Measurements from ENCODE around the gene AAK1.
"Not testable (repeated sequence)": the region's sequence is repeated elsewhere in the genome, so short reads cannot be mapped to it uniquely, and the experiment has no call there.

DNA sequence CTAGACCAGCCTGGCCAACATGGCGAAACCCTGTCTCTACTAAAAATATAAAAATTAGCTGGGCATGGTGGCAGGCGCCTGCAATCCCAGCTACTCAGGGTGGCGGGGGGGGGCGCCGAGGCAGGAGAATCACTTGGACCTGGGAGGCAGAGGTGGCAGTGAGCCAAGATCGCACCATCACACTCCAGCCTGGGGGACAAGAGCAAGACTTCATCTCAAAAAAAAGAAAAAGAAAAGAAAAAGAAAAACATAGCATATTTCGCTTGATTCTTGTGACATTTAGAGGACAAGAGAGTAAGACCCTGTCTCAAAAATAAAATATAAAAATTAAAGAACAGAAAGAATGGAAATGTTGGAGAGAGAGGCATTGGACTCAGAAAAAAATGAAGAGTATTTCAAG, 224.4 kb downstream of the AAK1 start:
- TF ChIP-seq, protein P1, sequence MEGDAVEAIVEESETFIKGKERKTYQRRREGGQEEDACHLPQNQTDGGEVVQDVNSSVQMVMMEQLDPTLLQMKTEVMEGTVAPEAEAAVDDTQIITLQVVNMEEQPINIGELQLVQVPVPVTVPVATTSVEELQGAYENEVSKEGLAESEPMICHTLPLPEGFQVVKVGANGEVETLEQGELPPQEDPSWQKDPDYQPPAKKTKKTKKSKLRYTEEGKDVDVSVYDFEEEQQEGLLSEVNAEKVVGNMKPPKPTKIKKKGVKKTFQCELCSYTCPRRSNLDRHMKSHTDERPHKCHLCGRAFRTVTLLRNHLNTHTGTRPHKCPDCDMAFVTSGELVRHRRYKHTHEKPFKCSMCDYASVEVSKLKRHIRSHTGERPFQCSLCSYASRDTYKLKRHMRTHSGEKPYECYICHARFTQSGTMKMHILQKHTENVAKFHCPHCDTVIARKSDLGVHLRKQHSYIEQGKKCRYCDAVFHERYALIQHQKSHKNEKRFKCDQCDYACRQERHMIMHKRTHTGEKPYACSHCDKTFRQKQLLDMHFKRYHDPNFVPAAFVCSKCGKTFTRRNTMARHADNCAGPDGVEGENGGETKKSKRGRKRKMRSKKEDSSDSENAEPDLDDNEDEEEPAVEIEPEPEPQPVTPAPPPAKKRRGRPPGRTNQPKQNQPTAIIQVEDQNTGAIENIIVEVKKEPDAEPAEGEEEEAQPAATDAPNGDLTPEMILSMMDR (optimal IDR thresholded peaks at IDR 0.05 in 1 of 3, IDR thresholded peaks at IDR 0.05 in 1 of 3, conservative IDR thresholded peaks at IDR 0.05 in 1 of 3; ENCODE audit: extremely low read depth in 1 of 3, insufficient read depth in 2 of 3, low read length in 3 of 3) = not testable (repeated sequence)
- TF ChIP-seq EZH2 (IDR thresholded peaks at IDR 0.05; ENCODE audit: low read length) = not testable (repeated sequence)

All from keratinocyte (primary cell).